ENCODE results near the gene ANKRD44.

The ANKRD44 gene

GRCh38 chr2:197168705-197169104, 141.9 kb downstream of the ANKRD44 start:
- H3K79me2 ChIP-seq (ENCODE audit: insufficient read depth, low read length) = no peaks in the 10 kb centered on the region
- H2AFZ ChIP-seq (ENCODE audit: low read length) = no peak overlapping the region
- TF ChIP-seq CTCF (IDR thresholded peaks at IDR 0.05; ENCODE audit: low read length) (peak; percentile 98), EZH2 (IDR thresholded peaks at IDR 0.05; ENCODE audit: borderline replicate concordance, low read length) (no peak)
- no peaks in the 10 kb centered on the region for H3K27me3 ChIP-seq (ENCODE audit: insufficient read depth, low read length)
- no peaks in the 10 kb centered on the region for H4K20me1 ChIP-seq (ENCODE audit: insufficient read depth, low read length)
- H3K4me2 ChIP-seq (ENCODE audit: low read length) = peak overlapping the region; percentile 24; the same call in 1 of the 2 replicates
- no peaks in the 10 kb centered on the region for H3K9me3 ChIP-seq (ENCODE audit: low read length)
- no peaks in the 10 kb centered on the region for H3K36me3 ChIP-seq (ENCODE audit: insufficient read depth, low read length)
- no peaks in the 10 kb centered on the region for H3K9me2 ChIP-seq (ENCODE audit: low read depth, low read length)
- peak overlapping the region; percentile 18 for H3K27ac ChIP-seq (ENCODE audit: low read depth, low read length, poor library complexity, severe bottlenecking)
- H3F3A ChIP-seq (ENCODE audit: insufficient read depth, low read length) = no peaks in the 10 kb centered on the region
- H3K9ac ChIP-seq (ENCODE audit: low read length) = peak overlapping the region; percentile 7; the same call in 1 of the 2 replicates
- no peak overlapping the region for H3K4me3 ChIP-seq (ENCODE audit: low read depth, low read length, poor library complexity, severe bottlenecking)
- peaks cover 35% of the 10 kb centered on the region for H3K4me1 ChIP-seq (ENCODE audit: insufficient read depth, low read length, severe bottlenecking)

- Histone ChIP-seq H3K79me2 (ENCODE audit: insufficient read depth, low read length) (no peaks in the 10 kb centered on the region), H3K27me3 (ENCODE audit: insufficient read depth, low read length) (no peaks in the 10 kb centered on the region), H3K9ac (ENCODE audit: low read length) (no peak overlapping the region), H3K9me3 (ENCODE audit: low read length) (no peaks in the 10 kb centered on the region), H3K4me2 (ENCODE audit: low read length) (no peak overlapping the region), H3K36me3 (ENCODE audit: insufficient read depth, low read length) (no peaks in the 10 kb centered on the region), H3K9me2 (ENCODE audit: low read depth, low read length) (no peaks in the 10 kb centered on the region), H3F3A (ENCODE audit: insufficient read depth, low read length) (no peaks in the 10 kb centered on the region), H4K20me1 (ENCODE audit: insufficient read depth, low read length) (no peaks in the 10 kb centered on the region), H2AFZ (ENCODE audit: low read length) (no peak overlapping the region), H3K4me1 (ENCODE audit: insufficient read depth, low read length, severe bottlenecking) (peaks cover 35% of the 10 kb centered on the region), H3K27ac (ENCODE audit: low read depth, low read length, poor library complexity, severe bottlenecking) (no peak overlapping the region), H3K4me3 (ENCODE audit: low read depth, low read length, poor library complexity, severe bottlenecking) (no peak overlapping the region)
- no peak for TF ChIP-seq CTCF (IDR thresholded peaks at IDR 0.05; ENCODE audit: low read length)
- no peak for TF ChIP-seq EZH2 (IDR thresholded peaks at IDR 0.05; ENCODE audit: borderline replicate concordance, low read length)
These were observed 142.8 kb downstream of the ANKRD44 start for GRCh38 chr2:197167608-197168314.

- Histone ChIP-seq H3F3A (ENCODE audit: insufficient read depth, low read length) (no peaks in the 10 kb centered on the region), H2AFZ (ENCODE audit: low read length) (no peak overlapping the region), H3K79me2 (ENCODE audit: insufficient read depth, low read length) (no peaks in the 10 kb centered on the region), H3K4me2 (ENCODE audit: low read length) (no peak overlapping the region), H3K27ac (ENCODE audit: low read depth, low read length, poor library complexity, severe bottlenecking) (no peak overlapping the region), H3K9me2 (ENCODE audit: low read depth, low read length) (no peaks in the 10 kb centered on the region), H3K9me3 (ENCODE audit: low read length) (no peaks in the 10 kb centered on the region), H3K4me3 (ENCODE audit: low read depth, low read length, poor library complexity, severe bottlenecking) (no peak overlapping the region), H3K27me3 (ENCODE audit: insufficient read depth, low read length) (no peaks in the 10 kb centered on the region), H3K4me1 (ENCODE audit: insufficient read depth, low read length, severe bottlenecking) (peaks cover 43% of the 10 kb centered on the region), H3K36me3 (ENCODE audit: insufficient read depth, low read length) (no peaks in the 10 kb centered on the region), H4K20me1 (ENCODE audit: insufficient read depth, low read length) (no peaks in the 10 kb centered on the region), H3K9ac (ENCODE audit: low read length) (no peak overlapping the region)
- TF ChIP-seq CTCF (IDR thresholded peaks at IDR 0.05; ENCODE audit: low read length) (no peak), EZH2 (IDR thresholded peaks at IDR 0.05; ENCODE audit: borderline replicate concordance, low read length) (no peak)
These were observed 145.6 kb downstream of the ANKRD44 start for GRCh38 chr2:197165020-197165419.
